ENCODE measurements around the gene CDK19.
"Not testable (repeated sequence)": the region's sequence is repeated elsewhere in the genome, so short reads cannot be mapped to it uniquely, and the experiment has no call there.

The CDK19 gene

GRCh38 chr6:110620065-110620464 is 195.2 kb downstream of the CDK19 start:
- no peak for DNase-seq (ENCODE audit: low read depth)

GRCh38 chr6:110619275-110619908 is 195.9 kb downstream of the CDK19 start:
- no peak for DNase-seq (ENCODE audit: low read depth)

DNA sequence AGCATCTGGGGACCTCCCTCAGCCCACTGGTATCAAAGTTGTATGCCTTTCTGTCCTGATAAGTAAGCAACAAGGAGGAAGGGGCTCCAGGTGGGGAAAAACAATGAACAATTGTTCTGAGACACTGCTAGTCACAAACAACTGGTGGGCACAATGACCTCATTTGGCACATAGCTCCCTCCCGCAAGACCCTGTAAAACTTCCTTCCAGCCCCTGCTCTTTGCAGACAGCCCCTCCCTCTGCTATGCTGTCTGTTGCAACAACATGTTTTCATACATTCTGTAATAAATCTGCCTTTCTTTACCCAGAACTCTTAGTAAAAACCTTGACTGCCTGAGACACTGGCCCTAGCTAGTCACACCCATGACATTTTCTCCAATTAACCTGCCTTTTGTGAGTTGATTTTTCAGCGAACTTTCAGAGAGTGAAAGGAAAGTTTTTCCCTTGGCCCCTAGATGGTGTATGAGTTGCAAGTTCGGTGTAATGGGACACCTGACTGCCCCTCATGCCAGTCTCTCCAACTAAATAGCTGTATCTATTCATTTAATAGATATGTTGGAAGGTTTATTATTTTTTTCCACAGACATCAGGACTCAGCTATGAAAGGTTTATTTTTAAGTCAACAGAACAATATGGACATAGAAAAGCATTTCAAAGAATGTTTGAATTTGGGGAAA is 196.5 kb downstream of the CDK19 start:
- no peak for DNase-seq (ENCODE audit: low read depth)

- no peak for DNase-seq (ENCODE audit: low read depth)
These were observed 198.2 kb downstream of the CDK19 start for GRCh38 chr6:110617057-110617456.

DNA sequence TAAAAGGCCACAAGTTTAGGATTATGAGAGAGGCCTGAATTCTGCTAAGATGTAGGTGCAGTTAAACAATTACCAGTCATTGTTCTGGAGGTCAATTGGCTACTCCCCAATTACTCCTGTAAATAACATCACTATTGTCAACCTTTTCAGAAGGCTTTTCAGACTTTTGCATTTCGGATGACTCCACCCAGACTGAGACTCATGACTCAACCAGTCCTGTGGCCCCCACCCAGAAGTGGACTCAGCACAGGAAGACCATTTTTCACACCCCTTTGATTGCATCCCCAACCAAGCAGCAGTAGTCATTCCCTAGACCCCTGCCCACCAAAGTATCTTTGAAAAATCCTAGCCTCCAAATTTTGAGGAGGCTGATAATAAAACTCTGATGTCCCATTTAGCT is 199.5 kb downstream of the CDK19 start:
- DNase-seq (ENCODE audit: low read depth), result no peak

DNA sequence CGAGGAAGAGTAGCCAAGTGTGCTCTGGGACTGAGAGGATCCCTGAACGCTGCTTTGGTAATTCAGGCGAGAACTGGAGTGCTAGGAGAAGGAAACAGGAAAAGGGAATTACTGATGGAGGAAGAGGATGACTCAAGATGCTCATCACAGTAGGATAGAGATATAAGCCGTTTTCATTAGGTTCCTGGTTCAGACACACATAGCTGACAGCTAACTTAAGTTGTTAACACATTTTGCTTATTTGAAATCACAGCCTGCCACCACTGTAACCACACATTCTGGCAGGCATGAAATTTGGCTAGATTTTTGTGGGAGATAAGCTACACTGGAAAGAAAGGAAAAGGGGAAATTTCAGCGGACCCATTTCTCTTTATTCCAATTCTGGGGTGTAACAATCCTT is 200.7 kb downstream of the CDK19 start:
- no peak for DNase-seq (ENCODE audit: low read depth)

GRCh38 chr6:110614106-110614505 is 201.2 kb downstream of the CDK19 start:
- DNase-seq (ENCODE audit: low read depth), result no peak

DNA sequence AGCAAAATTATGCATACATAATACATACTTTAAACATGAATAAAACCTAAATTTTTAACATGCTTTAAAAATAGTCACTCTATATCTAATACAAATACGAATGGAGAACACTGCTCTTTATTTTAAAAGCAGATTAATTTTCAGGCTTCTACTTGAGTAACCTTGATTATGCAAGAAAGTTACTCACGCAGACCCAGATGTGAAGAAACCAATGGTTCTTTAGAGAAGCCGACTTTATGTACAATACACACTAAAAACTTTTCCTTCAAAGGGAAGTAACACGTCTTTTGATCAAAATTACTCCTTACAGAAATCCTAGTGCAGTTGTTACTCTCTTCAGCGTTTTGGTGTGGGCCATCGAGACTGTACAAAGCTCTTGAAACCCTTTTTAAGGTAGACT is 201.9 kb downstream of the CDK19 start:
- no peak for DNase-seq (ENCODE audit: low read depth)

DNA sequence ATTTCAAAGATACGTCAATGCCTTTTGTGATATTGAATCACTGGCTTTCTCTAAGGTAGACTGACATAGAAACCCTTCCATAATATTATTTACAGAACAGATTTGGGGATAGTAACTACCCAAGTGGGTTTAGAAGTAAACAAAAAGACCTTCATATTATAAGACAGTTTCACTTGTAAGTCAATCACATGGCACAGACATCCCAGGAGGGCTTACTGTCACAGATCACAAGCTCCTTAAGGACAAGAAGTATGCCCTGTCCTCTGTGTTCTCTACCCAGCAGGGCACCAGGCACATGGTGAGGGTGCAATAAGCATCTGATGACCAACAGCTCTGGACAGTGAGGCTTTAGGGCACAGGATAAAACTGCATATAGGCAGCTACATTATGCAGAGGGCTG is 203.0 kb downstream of the CDK19 start:
- no peak for DNase-seq (ENCODE audit: low read depth)

- DNase-seq (ENCODE audit: low read depth), result no peak
These were observed 206.2 kb downstream of the CDK19 start for GRCh38 chr6:110609101-110609500.

DNA sequence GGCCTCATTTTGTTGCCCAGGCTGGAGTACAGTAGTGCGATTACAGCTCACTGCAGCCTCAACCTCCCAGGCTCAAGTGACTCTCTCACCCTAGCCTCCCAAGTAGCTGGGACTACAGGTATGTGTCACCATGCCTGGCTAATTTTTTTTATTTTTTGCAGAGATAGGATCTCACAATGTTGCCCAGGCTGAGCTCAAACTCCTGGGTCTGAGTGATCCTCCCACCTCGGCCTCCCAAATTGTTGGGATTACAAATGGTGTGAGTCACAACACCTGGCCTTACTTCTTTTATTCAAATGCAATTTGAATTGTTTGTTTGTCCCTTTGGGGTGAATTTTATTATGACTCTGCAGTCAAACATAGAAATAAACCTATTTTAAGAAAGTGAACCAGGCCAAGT is 207.1 kb downstream of the CDK19 start:
- DNase-seq (ENCODE audit: low read depth), result no peak

GRCh38 chr6:110606151-110606550 is 209.1 kb downstream of the CDK19 start:
- DNase-seq (ENCODE audit: low read depth), result no peak

- not testable (repeated sequence) for DNase-seq (ENCODE audit: low read depth)
These were observed 214.6 kb downstream of the CDK19 start for GRCh38 chr6:110600640-110601039.

DNA sequence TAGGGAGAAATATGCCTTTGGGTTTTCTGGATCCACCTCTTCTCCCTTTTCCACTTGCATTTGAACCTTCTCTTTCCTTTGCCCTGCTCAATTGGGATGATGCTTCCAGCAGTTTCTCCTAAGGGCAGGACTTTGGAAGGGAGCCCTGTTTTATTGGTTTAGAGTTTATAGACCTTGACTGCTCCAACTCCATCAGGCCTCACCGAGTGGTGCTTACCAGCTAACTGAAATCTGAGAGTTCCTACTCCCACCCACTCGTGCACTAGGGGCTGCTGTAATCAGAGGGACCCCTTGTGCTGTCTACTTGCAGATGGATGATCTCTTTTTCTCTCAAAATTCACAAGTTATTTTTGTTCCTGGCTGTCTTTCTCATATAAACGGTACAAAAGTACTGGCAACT is 217.5 kb downstream of the CDK19 start:
- DNase-seq (ENCODE audit: low read depth), result no peak

DNA sequence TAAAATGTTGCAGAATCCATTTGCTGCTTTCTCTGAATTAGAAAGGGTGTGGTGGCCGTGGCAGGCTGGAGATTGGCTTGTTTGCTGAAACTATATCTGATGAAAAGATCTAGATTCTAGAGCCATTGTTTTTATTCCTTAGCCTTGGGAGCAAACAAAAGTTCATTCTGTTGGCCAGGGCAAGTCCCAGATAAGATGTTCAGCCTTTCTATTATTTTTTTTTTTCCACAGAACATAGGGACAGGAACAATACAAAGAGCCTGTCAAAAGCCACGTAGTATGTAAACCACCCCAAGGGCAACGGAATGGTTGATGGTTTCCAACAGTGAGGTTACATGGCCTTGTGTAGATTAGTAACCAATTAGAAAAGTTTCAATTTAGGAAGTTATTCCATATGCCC is 218.9 kb downstream of the CDK19 start:
- no peak for DNase-seq (ENCODE audit: low read depth)

DNA sequence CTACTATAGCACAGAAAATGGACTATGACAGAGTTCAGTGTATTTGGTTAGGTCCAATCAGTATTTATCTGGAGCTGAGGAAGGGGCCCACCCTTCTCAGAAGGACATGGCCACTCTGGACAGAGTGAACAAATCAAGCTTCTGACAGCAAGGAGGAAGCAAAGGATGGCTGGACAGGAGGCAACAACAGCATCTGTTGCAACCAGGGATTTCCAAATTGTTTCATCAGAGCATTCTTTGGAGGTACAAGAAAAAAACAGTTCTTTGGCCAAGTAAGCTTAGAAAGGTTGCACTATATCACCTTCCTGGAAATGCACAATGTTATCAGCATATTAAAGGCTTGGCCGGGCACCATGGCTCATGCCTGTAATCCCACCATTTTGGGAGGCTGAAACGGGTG is 220.2 kb downstream of the CDK19 start:
- DNase-seq (ENCODE audit: low read depth), result no peak

DNA sequence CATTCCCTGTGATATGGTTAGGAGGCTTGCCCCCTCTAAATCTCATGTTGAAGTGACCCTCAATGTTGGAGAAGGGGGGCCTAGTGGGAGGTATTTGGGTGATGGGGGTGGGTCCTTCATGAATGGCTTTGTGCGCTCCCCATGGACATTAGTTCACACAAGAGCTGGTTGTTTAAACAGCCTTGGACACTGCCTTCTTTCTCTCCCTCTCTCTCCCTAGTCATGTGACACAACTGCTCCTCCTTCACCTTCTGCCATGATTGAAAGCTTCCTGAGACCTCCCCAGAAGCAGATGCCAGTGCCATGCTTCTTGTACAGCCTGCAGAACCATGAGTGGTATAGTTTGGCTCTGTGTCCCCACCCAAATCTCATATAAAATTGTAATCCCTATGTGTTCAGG is 221.6 kb downstream of the CDK19 start:
- no peak for DNase-seq (ENCODE audit: low read depth)

DNA sequence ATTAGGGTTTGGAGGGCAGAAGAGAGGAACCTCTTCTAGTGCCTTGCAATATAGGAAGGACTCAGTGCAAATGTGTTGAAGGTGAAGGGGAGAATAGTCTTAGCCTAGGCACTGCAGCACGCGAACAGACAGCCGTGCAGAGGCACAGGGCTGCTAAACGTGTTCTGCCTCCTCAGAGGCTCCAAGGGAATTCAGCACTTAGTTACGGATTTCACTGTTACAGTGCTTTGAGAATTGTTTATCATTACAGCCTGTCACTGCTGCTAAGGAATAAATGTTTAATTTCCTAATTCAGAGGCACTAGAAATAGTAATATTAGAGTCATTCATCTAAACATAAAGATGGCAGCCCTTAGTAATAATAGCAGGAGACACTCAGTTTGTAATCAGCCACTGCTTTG is 222.5 kb downstream of the CDK19 start:
- no peak for DNase-seq (ENCODE audit: low read depth)

- no peak for DNase-seq (ENCODE audit: low read depth)
These were observed 224.4 kb downstream of the CDK19 start for GRCh38 chr6:110590821-110591351.

GRCh38 chr6:110589865-110590513 is 225.3 kb downstream of the CDK19 start:
- no peak for DNase-seq (ENCODE audit: low read depth)

- no peak for DNase-seq (ENCODE audit: low read depth)
These were observed 227.9 kb downstream of the CDK19 start for GRCh38 chr6:110587328-110587727.

DNA sequence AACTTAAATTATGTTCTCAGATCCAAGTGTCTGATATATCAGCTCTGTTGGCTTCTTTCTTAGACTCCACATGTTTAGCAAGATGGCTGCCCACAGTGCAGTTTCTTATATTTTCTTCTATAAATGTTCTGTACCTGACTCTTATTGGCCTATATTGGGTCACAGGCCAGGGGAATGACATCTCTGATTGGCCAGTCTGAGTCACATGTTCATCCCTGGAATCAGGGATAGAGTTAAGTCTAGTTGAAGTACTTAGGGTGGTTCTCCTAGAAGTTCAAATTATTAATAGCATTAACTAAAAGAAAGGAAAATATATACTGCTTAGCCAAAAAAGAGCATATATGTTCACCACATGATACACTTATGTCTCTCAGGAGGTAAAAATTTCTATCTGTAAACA is 233.6 kb downstream of the CDK19 start:
- no peak for DNase-seq (ENCODE audit: low read depth)

DNA sequence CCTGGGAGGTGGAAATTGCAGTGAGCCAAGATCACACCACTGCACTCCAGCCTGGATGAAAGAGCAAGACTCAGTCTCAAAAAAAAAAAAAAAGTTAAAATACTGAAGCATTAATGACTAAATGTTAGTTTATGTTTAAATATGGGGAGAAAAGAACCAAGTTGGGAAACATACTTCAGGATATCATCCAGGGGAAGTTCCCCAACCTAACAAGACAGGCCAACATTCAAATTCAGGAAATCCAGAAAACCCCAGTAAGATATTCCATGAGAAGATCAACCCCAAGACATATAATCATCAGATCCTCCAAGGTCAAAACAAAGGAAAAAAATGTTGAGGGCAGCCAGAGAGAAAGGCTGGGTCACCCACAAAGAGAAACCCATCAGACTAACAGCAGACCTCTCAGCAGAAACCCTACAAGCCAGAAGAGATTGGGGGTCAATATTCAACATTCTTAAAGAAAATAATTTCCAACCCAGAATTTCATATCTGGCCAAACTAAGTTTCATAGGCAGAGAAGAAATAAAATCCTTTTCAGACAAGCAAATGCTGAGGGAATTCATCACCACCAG is 237.6 kb downstream of the CDK19 start:
- DNase-seq (ENCODE audit: low read depth), result not testable (repeated sequence)
